GM19467 (cell line): ENCODE data around the gene AGAP1.

Experiments
- ATAC-seq: cut with Tn5 transposase; IDR thresholded peaks from one replicate; pipeline ENCODE4 v1.9.1; 2021; ENCODE audit warnings: mild to moderate bottlenecking, moderate library complexity; ENCODE audit not compliant: unreplicated experiment

AGAP1 gene

DNA sequence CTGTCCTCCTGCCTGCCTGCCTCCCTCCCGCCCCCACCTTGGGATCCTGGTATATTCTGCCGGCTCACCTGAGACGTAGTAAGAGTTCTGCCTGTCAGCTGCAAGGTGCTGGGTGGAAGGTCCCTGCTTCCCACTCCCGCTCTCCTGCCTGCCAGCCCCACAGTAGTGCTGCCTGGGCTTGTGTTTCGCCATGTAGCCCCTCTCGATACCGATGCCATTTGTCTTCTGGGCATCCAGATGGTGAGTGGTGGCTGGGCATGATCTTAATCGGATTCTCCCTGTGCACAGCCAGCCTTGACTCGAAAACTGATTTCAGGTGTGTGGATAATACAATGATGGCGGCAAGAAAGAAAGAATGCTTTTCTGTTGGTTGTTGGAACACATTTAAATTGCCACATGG, 184.9 kb downstream of the AGAP1 start:
- ATAC-seq = no peak

DNA sequence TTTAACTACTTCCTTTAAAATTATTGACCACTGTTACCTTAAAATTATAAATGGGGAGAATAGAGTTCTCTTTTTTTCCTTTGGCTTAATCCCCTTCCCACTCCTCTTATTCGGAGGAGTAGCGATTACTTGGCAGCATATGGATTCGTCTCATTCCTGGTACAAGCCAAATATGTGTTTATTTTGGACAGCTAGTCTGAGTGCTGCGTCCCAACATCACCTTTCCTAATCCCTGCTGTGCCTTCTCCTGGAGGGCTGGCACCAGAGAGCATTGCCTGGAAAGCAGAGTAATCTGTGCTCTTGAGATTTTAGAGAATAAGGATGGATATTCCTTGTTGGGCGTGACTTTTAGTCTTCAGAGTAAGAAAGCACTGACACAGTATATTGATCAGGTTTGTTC, 185.6 kb downstream of the AGAP1 start:
- no peak for ATAC-seq

DNA sequence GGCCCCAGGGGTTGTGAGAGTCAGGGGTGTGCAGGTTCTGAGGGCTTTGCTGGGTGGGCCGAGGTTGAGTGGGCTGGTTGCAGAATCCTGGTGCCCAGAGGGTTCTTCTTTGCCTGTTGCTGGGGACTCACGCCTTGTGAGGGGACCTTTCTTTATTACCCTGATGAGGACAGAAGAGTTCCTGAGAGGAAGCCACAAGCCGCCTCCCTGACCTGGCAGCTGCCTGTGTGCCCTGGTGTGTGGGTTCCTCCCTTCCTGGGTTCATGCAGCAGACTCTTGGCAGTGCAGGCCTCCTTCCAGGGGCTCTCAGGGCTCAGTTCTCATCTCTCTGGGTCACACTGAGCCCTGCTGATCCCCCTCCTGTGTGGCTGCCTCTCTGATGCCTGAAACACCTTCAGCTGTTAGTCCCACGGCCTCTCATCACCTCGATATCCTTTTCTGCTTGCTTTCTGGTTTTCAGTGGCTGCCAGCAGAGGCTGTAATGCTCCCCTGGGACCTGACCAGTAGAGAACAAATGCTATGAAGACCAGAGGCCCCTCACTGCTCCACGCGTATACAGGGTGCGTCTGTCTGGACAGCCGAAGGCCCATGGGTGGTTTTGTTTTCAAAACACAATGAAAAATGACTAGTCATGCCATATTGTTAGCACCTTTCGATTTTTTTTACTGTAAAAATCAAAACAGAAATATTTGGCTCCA, 191.3 kb downstream of the AGAP1 start:
- no peak for ATAC-seq

DNA sequence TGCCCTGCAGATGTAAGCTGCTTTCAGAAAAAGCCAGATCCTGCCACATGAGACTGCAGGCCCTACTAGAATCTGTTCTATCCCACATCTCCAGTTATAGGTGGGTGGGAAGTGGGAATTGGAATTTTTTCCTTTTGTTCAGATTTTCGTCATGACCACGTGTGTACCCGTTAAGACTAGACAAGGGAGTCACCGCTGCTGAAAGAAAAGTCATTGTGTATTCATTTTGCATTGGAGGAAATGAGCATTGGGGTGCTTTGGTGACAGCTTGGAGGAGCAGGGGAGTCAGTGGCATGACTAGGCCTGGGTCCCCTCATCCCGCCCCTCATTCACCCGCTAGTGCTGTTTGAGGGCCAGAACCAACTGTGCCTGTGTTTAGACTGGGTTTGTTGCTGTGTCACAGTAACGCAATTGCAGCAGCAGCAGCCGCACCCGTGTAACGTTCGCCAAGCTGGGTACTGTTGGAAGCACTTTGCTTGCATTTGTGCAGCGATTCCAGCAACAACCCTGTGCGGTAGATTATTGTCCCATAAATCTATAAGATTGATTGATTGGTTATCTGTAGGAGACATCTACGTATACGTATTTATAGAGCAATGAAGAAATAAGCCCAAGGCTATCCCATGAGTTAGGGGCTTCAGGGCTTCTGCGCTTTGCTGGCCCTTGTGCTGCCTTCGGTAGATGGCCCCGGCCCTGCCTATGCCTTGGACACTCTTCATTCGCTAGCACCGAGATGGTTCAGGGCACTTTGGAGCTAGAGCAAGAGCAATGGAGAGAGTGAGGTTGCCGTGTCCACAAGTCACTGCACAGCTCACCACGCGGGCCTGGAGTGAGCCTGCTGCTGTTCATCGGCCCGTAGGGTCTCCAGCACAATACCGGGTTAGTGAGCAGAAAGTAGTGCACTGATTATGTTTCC, 194.9 kb downstream of the AGAP1 start:
- ATAC-seq = no peak

DNA sequence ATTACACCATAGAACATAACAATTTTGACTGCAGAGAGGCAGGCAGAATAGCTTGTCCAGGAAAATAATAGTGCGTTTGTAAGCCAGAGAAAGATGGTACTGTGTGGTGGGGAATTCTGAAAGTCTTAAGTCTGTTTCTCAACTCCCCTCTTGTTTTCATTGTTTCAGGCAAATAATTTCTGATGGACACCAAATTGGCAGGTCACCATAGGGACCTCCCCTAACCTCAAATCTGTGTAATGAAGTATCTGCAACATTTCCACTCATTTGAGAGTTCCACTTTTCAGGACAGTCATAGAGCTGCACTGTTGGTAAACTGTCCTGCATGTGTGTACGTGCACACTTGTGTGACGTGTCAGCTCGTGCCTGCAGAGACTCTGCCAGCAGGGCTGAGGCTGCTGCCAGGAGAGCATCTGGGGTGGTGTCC, 195.6 kb downstream of the AGAP1 start:
- no peak for ATAC-seq

DNA sequence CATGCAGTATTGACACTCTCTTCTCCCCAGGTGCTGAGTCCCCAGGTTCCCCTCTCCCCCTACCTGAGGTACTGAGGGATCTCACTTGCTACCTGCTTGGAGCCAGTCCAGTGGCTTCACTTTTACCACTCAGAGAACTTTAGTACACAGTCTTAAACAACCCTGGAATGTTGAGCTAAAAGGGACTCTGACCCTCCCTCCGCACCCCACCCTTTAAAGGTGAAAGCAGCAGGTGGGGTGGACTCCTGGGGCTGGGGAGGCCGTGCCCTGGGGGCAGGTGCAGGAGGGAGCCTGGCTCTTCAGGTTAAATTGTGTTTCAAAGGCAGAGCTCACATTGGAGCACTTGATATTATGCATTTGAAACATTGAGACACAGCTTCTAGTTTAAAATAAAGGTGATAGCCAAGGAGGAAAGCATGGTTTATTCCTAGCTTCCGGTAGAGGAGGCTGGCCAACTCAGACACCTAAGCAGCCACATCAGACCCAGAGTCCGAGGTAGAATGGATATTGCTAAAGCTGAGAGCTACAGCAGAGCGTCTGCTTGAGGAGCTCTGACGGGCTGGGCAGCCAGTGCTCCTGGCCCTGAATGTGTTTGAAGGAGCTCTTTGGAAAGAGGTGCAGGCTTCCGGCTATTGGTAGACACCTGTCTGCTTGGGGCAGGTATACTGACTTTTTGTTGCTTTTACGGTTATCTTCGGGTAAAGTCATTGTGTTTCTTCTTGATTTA, 196.4 kb downstream of the AGAP1 start:
- ATAC-seq = no peak

DNA sequence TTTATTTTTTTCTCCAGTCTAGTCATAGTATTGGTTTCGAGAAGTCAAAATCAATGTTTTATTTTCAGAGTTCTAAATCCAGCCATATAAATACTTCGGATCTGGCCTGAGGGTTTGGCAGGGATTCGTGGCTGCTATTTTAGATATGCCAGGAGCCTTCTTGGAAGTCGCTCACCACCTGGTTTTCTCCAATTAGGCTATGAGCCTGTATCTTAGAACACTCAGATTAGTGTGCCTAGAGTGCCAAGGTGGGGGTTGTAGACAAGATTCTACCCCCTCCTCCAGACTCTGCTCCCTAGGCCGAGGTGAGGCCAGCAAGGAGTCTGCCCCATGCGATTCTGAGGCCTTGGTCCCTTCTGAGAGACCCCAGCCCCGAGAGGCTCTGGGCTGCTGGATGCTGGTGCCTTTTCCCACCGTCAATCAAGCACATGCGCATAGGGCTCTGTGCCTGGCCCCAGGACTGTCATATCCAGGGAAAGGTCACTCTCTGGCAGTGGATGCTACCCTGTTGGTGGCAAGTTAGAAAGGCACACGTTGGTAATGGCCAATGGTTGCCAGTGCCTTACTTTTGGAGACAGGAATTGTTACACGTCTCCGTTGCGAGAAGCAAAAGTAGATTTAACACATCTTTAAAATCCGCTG, 197.1 kb downstream of the AGAP1 start:
- ATAC-seq = no peak

DNA sequence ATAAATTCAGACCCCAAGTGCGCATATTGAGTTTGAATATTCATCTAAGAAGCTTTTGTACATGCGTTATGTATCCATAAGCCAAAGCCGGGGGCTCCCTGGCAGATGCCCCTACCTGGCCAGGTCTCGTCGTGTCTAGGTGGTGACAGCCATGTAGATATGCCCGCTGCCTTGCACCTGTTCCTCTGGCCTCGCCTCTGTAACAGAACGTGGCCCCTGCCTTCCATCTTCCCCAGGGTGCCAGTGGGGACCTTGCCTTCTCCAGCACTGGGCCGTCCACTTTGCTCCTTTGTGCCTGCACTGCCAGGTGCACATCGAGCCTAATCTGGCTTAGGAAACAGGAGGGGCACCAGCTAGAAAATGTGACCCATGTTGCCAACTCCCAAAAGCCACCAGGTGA, 198.2 kb downstream of the AGAP1 start:
- ATAC-seq = no peak

DNA sequence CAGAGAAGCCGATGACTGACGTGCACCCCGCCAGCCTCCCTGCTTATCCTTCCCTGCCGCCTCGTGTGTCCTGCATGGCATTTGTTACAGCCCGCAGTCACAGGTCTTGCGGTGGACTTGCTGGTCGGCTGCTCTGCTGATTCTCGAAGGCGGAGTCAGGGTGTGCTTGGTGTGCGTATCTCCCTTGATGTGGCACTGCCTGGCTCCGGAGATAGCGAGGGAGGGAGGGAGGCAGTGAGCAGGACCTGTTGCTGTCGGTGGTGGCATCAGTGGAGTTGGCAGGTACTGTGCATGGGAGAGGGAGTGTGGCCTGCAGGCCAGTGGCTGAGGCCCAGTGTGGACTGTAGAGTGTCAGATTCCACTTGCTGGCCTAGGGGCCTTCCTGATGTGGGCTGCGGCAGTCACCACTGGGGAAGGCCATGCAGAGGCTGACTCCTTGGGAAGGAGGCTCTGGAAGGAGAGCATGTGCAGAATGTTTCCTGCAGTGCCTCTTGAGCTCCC, 198.9 kb downstream of the AGAP1 start:
- no peak for ATAC-seq

DNA sequence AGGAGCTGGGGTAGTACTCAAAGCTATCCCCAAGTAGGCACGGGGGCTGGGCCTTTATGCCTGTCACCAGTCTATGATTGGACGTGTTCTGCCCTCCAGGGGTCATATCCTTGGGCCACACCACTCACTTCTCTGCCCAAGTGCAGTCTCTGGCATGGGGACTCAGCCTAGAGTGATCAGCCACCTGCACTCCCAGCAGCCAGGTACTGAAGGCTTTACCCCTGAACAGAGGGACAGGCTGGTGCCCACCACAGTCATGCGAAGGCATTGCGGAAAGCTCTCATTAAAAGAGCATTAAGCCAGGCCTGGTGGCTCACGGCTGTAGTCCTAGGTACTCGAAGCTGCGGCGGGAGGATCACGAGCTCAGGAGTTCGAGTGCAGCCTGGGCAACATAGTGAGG, 199.4 kb downstream of the AGAP1 start:
- no peak for ATAC-seq

DNA sequence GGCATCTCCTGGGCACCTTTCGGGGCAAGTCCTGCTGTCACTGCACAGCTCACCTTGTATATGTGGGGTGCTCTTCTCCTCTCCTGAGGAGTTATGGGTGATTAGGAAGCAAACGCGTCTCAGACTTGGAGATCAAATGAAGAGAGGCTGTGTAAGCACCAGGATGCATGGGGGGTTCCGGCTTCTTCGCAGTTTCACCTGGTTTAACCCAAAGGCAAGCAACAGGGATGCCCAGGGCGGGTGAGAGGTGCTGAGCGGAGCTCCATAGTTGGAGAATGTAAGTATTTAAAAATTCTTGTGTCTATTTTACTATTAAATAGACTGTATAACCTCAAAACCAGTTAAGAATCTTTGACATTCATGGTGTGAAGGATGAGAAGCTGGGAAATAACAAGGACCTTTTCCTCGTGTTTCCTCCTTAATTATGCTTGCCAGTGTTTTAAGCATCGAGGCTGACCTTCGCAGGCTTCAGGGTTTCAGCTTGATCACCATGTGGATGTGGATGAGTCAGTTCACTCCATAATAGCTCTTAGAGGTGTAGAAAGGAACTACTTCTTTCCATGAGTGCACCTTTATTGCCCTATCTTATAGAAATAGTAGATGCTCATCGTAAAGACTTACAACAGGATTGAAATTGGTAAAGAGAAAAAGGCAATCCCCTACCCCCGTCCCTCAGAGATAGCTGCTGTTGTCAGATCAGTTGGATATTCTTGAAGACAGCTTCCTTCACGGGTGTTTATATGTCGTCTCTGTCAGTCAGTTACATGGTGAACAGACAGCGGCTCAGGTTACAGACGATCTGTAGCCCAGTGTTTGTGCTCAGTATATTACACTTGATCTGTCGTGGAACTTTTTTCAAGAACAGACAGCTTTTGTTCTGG, 201.1 kb downstream of the AGAP1 start:
- ATAC-seq = no peak

DNA sequence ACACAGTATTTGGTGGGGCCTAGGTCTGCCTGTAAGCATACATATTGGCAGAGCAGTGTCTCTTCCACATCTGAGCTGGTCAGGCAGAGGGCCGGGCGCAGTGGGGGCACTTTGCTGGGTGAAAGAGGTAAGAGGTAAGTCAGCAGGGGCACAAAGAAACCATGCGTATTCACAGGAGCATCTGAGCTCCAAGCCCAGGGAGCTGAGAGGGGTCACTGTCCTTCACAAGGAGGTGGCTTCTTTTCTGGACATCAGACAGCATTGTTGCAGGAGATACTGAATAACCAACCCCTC, 201.7 kb downstream of the AGAP1 start:
- no peak for ATAC-seq

DNA sequence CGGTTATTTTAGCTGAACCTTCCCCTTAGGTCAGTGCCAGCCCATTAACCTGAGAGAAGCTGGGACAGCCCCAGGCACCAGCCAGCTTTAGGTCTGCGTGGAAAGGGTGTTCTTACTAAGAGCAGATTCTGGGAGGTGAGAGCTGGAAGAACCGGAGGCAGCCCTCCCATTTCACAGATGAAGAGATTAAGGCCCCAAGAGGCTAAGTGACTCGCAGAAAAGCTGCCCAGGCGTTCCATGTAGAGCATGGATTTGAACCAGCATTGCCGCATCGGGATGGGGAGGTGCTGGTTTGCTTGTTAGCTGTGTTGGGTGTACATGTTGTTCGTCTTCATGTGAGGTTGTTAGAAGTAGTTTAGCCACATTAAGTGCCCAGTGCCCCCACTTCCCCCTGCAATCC, 203.2 kb downstream of the AGAP1 start:
- no peak for ATAC-seq

DNA sequence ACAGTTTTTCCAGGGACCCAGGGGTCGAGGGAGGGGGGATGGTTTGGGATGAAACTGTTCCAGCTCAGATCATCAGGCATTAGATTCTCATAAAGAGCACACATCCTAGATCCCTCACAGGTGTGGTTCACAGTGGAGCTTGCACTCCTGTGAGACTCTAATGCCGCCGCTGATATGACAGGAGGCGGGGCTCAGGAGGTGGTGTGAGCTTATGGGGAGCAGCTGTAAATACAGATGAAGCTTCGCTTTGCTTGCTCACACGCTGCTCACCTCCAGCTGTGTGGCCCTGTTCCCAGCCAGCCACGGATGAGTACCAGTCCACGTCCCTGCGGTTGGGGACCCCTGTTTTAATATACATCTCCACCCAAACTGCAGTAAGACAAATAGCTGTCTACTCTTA, 204.2 kb downstream of the AGAP1 start:
- no peak for ATAC-seq

DNA sequence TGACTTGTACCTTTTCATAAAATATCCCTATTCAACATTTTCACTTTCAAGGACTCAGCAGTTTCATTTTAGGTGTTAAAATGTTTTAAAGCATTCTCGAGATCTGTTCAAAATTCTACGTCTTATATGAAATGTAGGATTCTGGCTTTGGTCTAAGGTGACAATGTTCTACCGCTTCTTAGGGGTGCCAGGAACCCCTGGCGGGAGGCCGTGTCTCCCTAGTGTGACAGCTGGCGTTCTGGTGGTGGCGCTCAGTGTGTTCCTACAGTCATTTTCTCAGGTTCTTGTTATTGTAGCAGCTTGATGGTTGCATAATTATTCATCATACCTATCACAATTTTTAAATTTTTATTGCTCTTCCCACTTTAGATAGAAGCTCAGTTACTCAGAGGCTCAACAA, 204.6 kb downstream of the AGAP1 start:
- ATAC-seq = no peak

DNA sequence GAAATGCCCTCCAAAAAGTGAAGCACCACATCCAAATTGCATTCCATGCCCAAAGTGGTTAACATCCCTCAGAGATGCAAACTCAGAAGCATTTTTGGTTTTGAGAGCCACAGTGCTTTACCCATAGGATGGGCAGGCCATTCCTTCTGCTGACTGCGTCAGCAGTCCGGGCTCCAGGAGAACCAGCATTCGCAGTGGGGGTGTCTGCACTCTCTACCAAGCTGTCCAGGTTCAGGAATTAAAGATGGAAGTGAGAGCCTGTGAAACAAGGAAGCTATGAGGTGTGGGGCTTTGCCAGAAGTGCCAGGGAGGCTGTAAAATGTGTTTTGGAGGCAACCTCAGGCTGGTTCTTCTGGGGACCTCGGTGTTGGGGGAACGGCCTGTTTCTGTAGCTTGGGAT, 205.7 kb downstream of the AGAP1 start:
- no peak for ATAC-seq

DNA sequence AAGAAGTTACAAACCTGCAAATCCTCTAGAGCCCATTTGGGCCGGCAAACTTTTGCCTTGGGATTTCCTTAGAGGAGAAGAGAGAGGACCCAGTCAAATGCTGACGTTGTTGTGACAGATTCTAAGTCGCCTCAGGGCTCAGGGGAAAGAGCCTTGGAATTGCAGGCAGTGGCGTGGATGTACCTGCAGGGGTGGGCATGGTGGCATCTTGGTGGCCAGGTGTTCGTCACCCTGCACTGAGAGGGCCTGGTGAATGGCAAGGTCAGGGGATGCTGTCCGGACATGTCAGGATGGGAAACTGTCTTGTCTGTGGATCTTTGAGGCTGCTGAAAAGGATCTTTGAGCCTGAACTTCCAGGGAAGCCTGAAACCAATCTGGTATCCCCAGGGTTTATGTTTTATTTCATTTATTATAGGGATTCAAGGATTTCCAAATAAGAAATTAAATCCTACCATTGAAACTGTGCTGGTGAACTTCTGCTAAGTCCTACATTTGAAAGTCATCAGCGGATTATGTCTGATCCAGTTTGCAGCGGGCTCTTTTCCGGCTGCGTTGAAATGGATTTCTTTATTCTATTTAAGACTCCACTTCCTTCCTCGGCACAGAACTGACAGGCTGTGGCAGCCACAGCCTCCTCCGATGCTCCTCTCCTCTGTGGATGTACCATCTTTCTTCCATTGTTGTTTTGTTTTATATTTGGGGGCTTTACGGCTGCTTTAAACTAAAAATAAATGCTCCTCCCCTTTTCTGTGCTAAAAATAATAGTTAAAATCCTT, 207.6 kb downstream of the AGAP1 start:
- no peak for ATAC-seq

DNA sequence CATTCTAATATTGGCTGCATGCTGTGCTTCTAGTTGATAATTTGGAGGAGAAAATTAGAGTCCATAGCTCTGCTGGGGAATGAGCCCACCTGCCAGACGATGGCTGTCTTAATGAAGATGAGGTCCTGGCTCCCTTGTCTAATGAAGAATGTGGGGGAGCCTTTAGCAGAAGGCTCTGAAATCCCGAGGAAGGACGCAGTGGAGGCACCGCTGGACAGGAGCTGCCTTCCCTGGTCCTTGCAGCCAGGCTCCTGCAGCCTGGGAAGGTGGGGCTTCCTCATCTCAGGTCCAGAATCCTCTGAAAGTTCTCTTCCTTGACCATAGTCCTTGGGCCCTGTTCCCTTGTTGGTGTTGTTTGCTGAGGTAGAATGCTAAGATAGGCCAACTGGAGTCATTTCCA, 208.3 kb downstream of the AGAP1 start:
- ATAC-seq = no peak

DNA sequence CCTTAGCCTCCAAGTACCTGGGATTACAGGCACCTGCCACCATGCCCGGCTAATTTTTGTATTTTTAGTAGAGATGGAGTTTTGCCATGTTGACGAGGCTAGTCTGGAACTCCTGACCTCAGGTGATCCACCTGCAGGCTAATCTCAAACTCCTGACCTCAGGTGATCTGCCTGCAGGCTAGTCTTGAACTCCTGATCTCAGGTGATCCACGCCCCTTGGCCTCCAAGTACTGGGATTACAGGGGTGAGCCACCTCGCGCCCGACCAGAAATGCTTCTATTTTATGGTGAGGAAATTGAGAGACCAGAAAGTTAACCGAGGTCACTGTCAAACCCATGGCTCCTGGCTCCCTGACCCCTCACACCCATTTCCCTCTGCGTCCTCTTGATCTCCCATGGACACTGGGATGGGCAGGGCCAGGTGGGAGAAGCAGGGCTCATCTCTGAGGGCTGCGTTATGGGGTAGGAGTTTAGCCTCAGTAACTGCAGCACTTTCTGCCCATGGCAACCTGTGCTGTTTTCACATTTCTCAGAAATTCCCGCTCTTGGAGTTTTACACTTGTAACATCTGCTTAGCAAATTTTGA, 210.0 kb downstream of the AGAP1 start:
- ATAC-seq = no peak
